HEK293 (cell line): ENCODE measurements around the gene DUSP15.

Experiments used
- CTCF ChIA-PET: fragments of 350-600 bp; formaldehyde crosslinking; extraction: SDS; loops from one replicate; lab custom pipeline; 2021; ENCODE audit warnings: antibody characterized with exemption; lab: Yijun Ruan, JAX
- POLR2A ChIA-PET: fragments of 300-600 bp; formaldehyde crosslinking; extraction: SDS; loops from one replicate; lab custom pipeline; 2020; ENCODE audit warnings: antibody characterized with exemption, inconsistent platforms; lab: Yijun Ruan, JAX
- H3K27ac ChIP-seq: fragments of 200-500 bp; sonication (Bioruptor generic); 2 replicates; pipeline ENCODE4 v1.5.1; 2014; ENCODE audit warnings: low read depth, low read length, control low read depth, inconsistent platforms; ENCODE audit errors: extremely low read depth
- H3K36me3 ChIP-seq, 2 experiments: fragments of 200-500 bp in 1 of 2; sonication (Bioruptor generic) in 1 of 2; 1 replicate in 1 of 2; 2 replicates in 1 of 2; pipeline ENCODE4 v1.5.1; 2014 to 2017; ENCODE audit warnings: inconsistent platforms in 2 of 2, low read length in 2 of 2; ENCODE audit not compliant: control insufficient read depth in 2 of 2, insufficient read depth in 1 of 2
- H3K4me1 ChIP-seq: fragments of 200-500 bp; sonication (Bioruptor generic); 2 replicates; pipeline ENCODE4 v1.5.1; 2014; ENCODE audit warnings: mild to moderate bottlenecking, low read length, inconsistent platforms; ENCODE audit not compliant: control insufficient read depth, insufficient read depth
- H3K4me3 ChIP-seq: 2 replicates; pipeline ENCODE4 v1.5.1; 2011; ENCODE audit warnings: low read depth, mild to moderate bottlenecking, control low read depth, low read length, moderate library complexity
- H3K9me3 ChIP-seq: fragments of 200-500 bp; sonication (Bioruptor generic); 2 replicates; pipeline ENCODE4 v1.5.1; 2014; ENCODE audit warnings: low read depth, low read length, inconsistent platforms; ENCODE audit not compliant: control insufficient read depth, insufficient read depth
- EGR2 ChIP-seq: fragments of 450-650 bp; formaldehyde crosslinking; IDR thresholded peaks from 2 replicates; pipeline ENCODE4 v1.5.1; 2016; ENCODE audit warnings: low read depth, missing biosample characterization, missing genetic modification characterization
- KLF16 ChIP-seq: fragments of 450-650 bp; formaldehyde crosslinking; IDR thresholded peaks from 2 replicates; pipeline ENCODE4 v1.5.1; 2017; ENCODE audit warnings: missing biosample characterization, missing genetic modification characterization
- PRDM10 ChIP-seq: fragments of 450-650 bp; formaldehyde crosslinking; IDR thresholded peaks from 2 replicates; pipeline ENCODE4 v1.5.1; 2016; ENCODE audit warnings: missing biosample characterization, missing genetic modification characterization
- ZBTB26 ChIP-seq: fragments of 450-650 bp; formaldehyde crosslinking; optimal IDR thresholded peaks from 2 replicates; pipeline ENCODE3; 2016; ENCODE audit warnings: missing biosample characterization, mild to moderate bottlenecking, missing genetic modification characterization
- ZBTB7A ChIP-seq: fragments of 450-650 bp; formaldehyde crosslinking; IDR thresholded peaks from 2 replicates; pipeline ENCODE4 v1.5.1; 2016; ENCODE audit warnings: low read depth, missing biosample characterization, missing genetic modification characterization
- ZFHX2 ChIP-seq: fragments of 450-650 bp; formaldehyde crosslinking; conservative IDR thresholded peaks from 2 replicates; pipeline ENCODE4 v1.5.1; 2016; ENCODE audit warnings: missing biosample characterization, missing genetic modification characterization
- ZNF16 ChIP-seq: fragments of 450-650 bp; formaldehyde crosslinking; IDR thresholded peaks from 2 replicates; pipeline ENCODE4 v1.5.1; 2016; ENCODE audit warnings: low read depth, missing biosample characterization, missing genetic modification characterization
- ZNF274 ChIP-seq, 2 experiments: fragments of 200-500 bp in 1 of 2; fragments of 450-650 bp in 1 of 2; sonication (Bioruptor generic) in 1 of 2; formaldehyde crosslinking in 1 of 2; IDR thresholded peaks; 2 replicates each; pipeline versions ENCODE4 v1.5.1 to v1.6.1; 2014 to 2016; ENCODE audit warnings: borderline replicate concordance in 1 of 2, inconsistent platforms in 1 of 2, low read length in 1 of 2, missing biosample characterization in 1 of 2, missing genetic modification characterization in 1 of 2
- ZNF280D ChIP-seq: fragments of 450-650 bp; formaldehyde crosslinking; IDR thresholded peaks from 2 replicates; pipeline ENCODE4 v1.5.1; 2016; ENCODE audit warnings: missing biosample characterization, missing genetic modification characterization
- ZNF341 ChIP-seq: fragments of 450-650 bp; formaldehyde crosslinking; IDR thresholded peaks from 2 replicates; pipeline ENCODE4; 2016; ENCODE audit warnings: low read depth, missing biosample characterization, missing genetic modification characterization
- ZNF596 ChIP-seq: fragments of 450-650 bp; IDR thresholded peaks from 2 replicates; pipeline ENCODE4 v1.5.0; 2018; ENCODE audit warnings: missing biosample characterization, mild to moderate bottlenecking, missing genetic modification characterization, moderate library complexity
- ZNF610 ChIP-seq: fragments of 450-650 bp; formaldehyde crosslinking; IDR thresholded peaks from 2 replicates; pipeline ENCODE4 v1.5.1; 2016; ENCODE audit warnings: missing biosample characterization, missing genetic modification characterization, borderline replicate concordance
- ZNF658 ChIP-seq: fragments of 450-650 bp; formaldehyde crosslinking; IDR thresholded peaks from 2 replicates; pipeline ENCODE4; 2016; ENCODE audit warnings: missing biosample characterization, missing genetic modification characterization
- ZNF768 ChIP-seq: fragments of 450-650 bp; formaldehyde crosslinking; IDR thresholded peaks from 2 replicates; pipeline ENCODE4 v1.5.1; 2018; ENCODE audit warnings: missing biosample characterization, mild to moderate bottlenecking, missing genetic modification characterization

DUSP15 gene

GRCh38 chr20:31840906-31841816, 29.2 kb downstream of the DUSP15 start:
- ChIA-PET POLR2A (no interaction called here), CTCF (interaction anchor here (0.6 to 3.7 kb wide), 3 partner anchors 11 to 812 kb away, joined by 3 to 17 read pairs (median 3); no protein-coding TSS in a partner anchor)
- H3K4me1 ChIP-seq, result no peaks in the 10 kb centered on the region
- no peak overlapping the region for H3K27ac ChIP-seq
- no peaks in the 10 kb centered on the region for H3K36me3 ChIP-seq
- H3K4me3 ChIP-seq, result no peak overlapping the region
- no peaks in the 10 kb centered on the region for H3K9me3 ChIP-seq
- peak; percentile 47 for TF ChIP-seq ZFHX2 (tag by site-specific recombination)
- no peak for TF ChIP-seq ZNF658 (tag by site-specific recombination)
- no peak for TF ChIP-seq ZNF16 (tag by site-specific recombination)
- TF ChIP-seq EGR2 (tag by site-specific recombination), result peak; percentile 75
- TF ChIP-seq ZNF274 (IDR thresholded peaks at IDR 0.05; ENCODE audit: low read length), result no peak
- TF ChIP-seq ZNF274 (tag by site-specific recombination; IDR thresholded peaks at IDR 0.05; ENCODE audit: borderline replicate concordance), result no peak

GRCh38 chr20:31839782-31840487, 30.4 kb downstream of the DUSP15 start:
- H3K36me3 ChIP-seq, result no peaks in the 10 kb centered on the region
- CTCF ChIA-PET, result interaction anchor here (4.5 to 8.4 kb wide), 2 partner anchors 7 to 13 kb away, joined by 35 to 87 read pairs; partner anchors contain the start of gene FOXS1
- POLR2A ChIA-PET, result interaction anchor here (2.2 kb wide), 1 partner anchor 40 kb away, joined by 8 read pairs; no protein-coding TSS in a partner anchor
- no peak overlapping the region for H3K4me3 ChIP-seq
- H3K9me3 ChIP-seq, result no peaks in the 10 kb centered on the region
- H3K27ac ChIP-seq, result no peak overlapping the region
- H3K4me1 ChIP-seq, result no peaks in the 10 kb centered on the region
- TF ChIP-seq ZBTB26, result no peak
- no peak for TF ChIP-seq ZNF596
- TF ChIP-seq ZNF610 (tag by site-specific recombination), result no peak
- no peak for TF ChIP-seq ZBTB7A (tag by site-specific recombination)
- TF ChIP-seq ZNF280D (tag by site-specific recombination), result no peak
- no peak for TF ChIP-seq ZNF341 (tag by site-specific recombination)
- TF ChIP-seq KLF16 (tag by site-specific recombination), result no peak
- TF ChIP-seq ZNF768 (tag by site-specific recombination), result peak; percentile 90; the same call in 1 of the 2 replicates
- TF ChIP-seq PRDM10 (tag by site-specific recombination), result no peak
